H9 (cell line): ENCODE results near the gene RGS14. TPM values are rescaled to one million over a fixed set of nuclear protein-coding genes. Genes with fewer than 3 reads are reported as not detected.

Experiments used
- DNase-seq: peaks from one replicate; pipeline ENCODE4 v3.0.0-alpha.2; 2017
- H2AFZ ChIP-seq: one replicate; pipeline ENCODE4 v1.6.1; 2013; ENCODE audit warnings: mild to moderate bottlenecking, low read length, control low read depth, moderate library complexity
- H2AK5ac ChIP-seq: 2 replicates; pipeline ENCODE4 v1.6.1; 2013; ENCODE audit warnings: low read length, control low read depth, mixed read lengths; ENCODE audit not compliant: insufficient read length
- H2BK120ac ChIP-seq: one replicate; pipeline ENCODE4 v1.6.1; 2013; ENCODE audit warnings: low read depth, mild to moderate bottlenecking, low read length, control low read depth, inconsistent platforms; ENCODE audit not compliant: poor library complexity, severe bottlenecking
- H2BK12ac ChIP-seq: 2 replicates; pipeline ENCODE4 v1.6.1; 2013; ENCODE audit warnings: low read length, control low read depth, mixed read lengths, low read depth; ENCODE audit not compliant: insufficient read length
- H2BK15ac ChIP-seq: 2 replicates; pipeline ENCODE4 v1.6.1; 2013; ENCODE audit warnings: low read depth, low read length, control low read depth
- H2BK20ac ChIP-seq: one replicate; pipeline ENCODE4 v1.6.1; 2013; ENCODE audit warnings: low read depth, mild to moderate bottlenecking, low read length, control low read depth, inconsistent platforms; ENCODE audit not compliant: poor library complexity, severe bottlenecking
- H2BK5ac ChIP-seq: 2 replicates; pipeline ENCODE4 v1.6.1; 2013; ENCODE audit warnings: low read length, control low read depth, mixed read lengths; ENCODE audit not compliant: insufficient read length
- H3K14ac ChIP-seq: 2 replicates; pipeline ENCODE4 v1.6.1; 2013; ENCODE audit warnings: low read length, control low read depth; ENCODE audit not compliant: insufficient read depth
- H3K18ac ChIP-seq: 2 replicates; pipeline ENCODE4 v1.6.1; 2013; ENCODE audit warnings: low read depth, mild to moderate bottlenecking, mixed read lengths, low read length, control low read depth; ENCODE audit not compliant: insufficient read length
- H3K23ac ChIP-seq: 2 replicates; pipeline ENCODE4 v1.6.1; 2013; ENCODE audit warnings: low read length, control low read depth, mixed read lengths, low read depth; ENCODE audit not compliant: insufficient read length
- H3K23me2 ChIP-seq: 2 replicates; pipeline ENCODE4 v1.6.1; 2013; ENCODE audit warnings: low read depth, mild to moderate bottlenecking, mixed read lengths, low read length, control low read depth; ENCODE audit not compliant: insufficient read length, poor library complexity, severe bottlenecking
- H3K27ac ChIP-seq: 2 replicates; pipeline ENCODE4 v1.5.1; 2013; ENCODE audit warnings: low read length, control low read depth, mixed read lengths, low read depth; ENCODE audit not compliant: insufficient read length
- H3K27me3 ChIP-seq: 2 replicates; pipeline ENCODE4 v1.6.1; 2013; ENCODE audit warnings: low read length, control low read depth, inconsistent platforms; ENCODE audit not compliant: insufficient read depth
- H3K4ac ChIP-seq: 2 replicates; pipeline ENCODE4 v1.6.1; 2013; ENCODE audit warnings: low read depth, mild to moderate bottlenecking, control low read depth, inconsistent platforms, low read length, moderate library complexity
- H3K4me1 ChIP-seq: 2 replicates; pipeline ENCODE4 v1.6.1; 2013; ENCODE audit warnings: low read length, control low read depth, inconsistent platforms; ENCODE audit not compliant: insufficient read depth
- H3K4me2 ChIP-seq: 2 replicates; pipeline ENCODE4 v1.6.1; 2013; ENCODE audit warnings: low read length, control low read depth, mixed read lengths; ENCODE audit not compliant: insufficient read length, insufficient read depth
- H3K56ac ChIP-seq: 2 replicates; pipeline ENCODE4 v1.6.1; 2013; ENCODE audit warnings: low read depth, mild to moderate bottlenecking, mixed read lengths, low read length, control low read depth; ENCODE audit not compliant: insufficient read length
- H3K79me1 ChIP-seq: 2 replicates; pipeline ENCODE4 v1.6.1; 2013; ENCODE audit warnings: low read depth, mild to moderate bottlenecking, moderate library complexity, low read length, control low read depth, inconsistent platforms; ENCODE audit not compliant: insufficient read depth, poor library complexity, severe bottlenecking
- H3K79me2 ChIP-seq: 2 replicates; pipeline ENCODE4 v1.6.1; 2013; ENCODE audit warnings: low read length, control low read depth, inconsistent platforms; ENCODE audit not compliant: insufficient read depth
- H3K9ac ChIP-seq: 2 replicates; pipeline ENCODE4 v1.6.1; 2013; ENCODE audit warnings: low read length, control low read depth, mixed read lengths; ENCODE audit not compliant: insufficient read length; ENCODE audit errors: extremely low read depth
- H3K9me3 ChIP-seq: one replicate; pipeline ENCODE4 v1.6.1; 2013; ENCODE audit warnings: low read depth, low read length, inconsistent platforms; ENCODE audit not compliant: control insufficient read depth
- H3T11ph ChIP-seq: one replicate; pipeline ENCODE4 v1.6.1; 2013; ENCODE audit warnings: mild to moderate bottlenecking, low read length, control low read depth, inconsistent platforms
- H4K20me1 ChIP-seq: one replicate; pipeline ENCODE4 v1.6.1; 2013; ENCODE audit not compliant: control insufficient read depth, insufficient read length, insufficient read depth
- H4K5ac ChIP-seq: 2 replicates; pipeline ENCODE4 v1.6.1; 2013; ENCODE audit warnings: low read depth, mild to moderate bottlenecking, mixed read lengths, low read length, control low read depth; ENCODE audit not compliant: insufficient read length
- H4K8ac ChIP-seq: replicated peaks from 2 replicates; pipeline ENCODE4 v1.6.1; 2013; ENCODE audit warnings: low read length, control low read depth, mixed read lengths, low read depth; ENCODE audit not compliant: insufficient read length
- H4K91ac ChIP-seq: 2 replicates; pipeline ENCODE4 v1.6.1; 2013; ENCODE audit warnings: low read depth, mild to moderate bottlenecking, moderate library complexity, mixed read lengths, low read length, control low read depth; ENCODE audit not compliant: insufficient read length
- H3K27ac Mint-ChIP-seq, 3 experiments: 2 replicates in 2 of 3; 3 replicates in 1 of 3; pipeline ENCODE4 v1.8.0; 2020 to 2021; ENCODE audit warnings: mixed read lengths in 3 of 3, mild to moderate bottlenecking in 1 of 3, moderate library complexity in 1 of 3
- H3K27me3 Mint-ChIP-seq: 2 replicates; pipeline ENCODE4 v1.8.0; 2021; ENCODE audit warnings: low read depth, mild to moderate bottlenecking, moderate library complexity, mixed read lengths
- H3K36me3 Mint-ChIP-seq, 3 experiments: 2 replicates in 2 of 3; 3 replicates in 1 of 3; pipeline ENCODE4 v1.8.0; 2020 to 2021; ENCODE audit warnings: low read depth in 3 of 3, mixed read lengths in 3 of 3; ENCODE audit not compliant: insufficient read depth in 1 of 3
- H3K4me1 Mint-ChIP-seq, 2 experiments: 2 replicates each; pipeline ENCODE4 v1.8.0; 2020; ENCODE audit warnings: mixed read lengths in 2 of 2
- H3K4me3 Mint-ChIP-seq, 2 experiments: 2 replicates in 1 of 2; 3 replicates in 1 of 2; pipeline ENCODE4 v1.8.0; 2020 to 2021; ENCODE audit warnings: mild to moderate bottlenecking in 2 of 2, mixed read lengths in 2 of 2, moderate library complexity in 1 of 2
- H3K9me3 Mint-ChIP-seq, 2 experiments: 2 replicates in 1 of 2; 3 replicates in 1 of 2; pipeline ENCODE4 v1.8.0; 2020; ENCODE audit warnings: mild to moderate bottlenecking in 2 of 2, mixed read lengths in 2 of 2, moderate library complexity in 1 of 2
- WGBS: extraction: QIAGEN DNeasy Blood & Tissue Kit; methylation state at CpG from one replicate; pipeline ENCODE4 v1.1.7; 2013; ENCODE audit warnings: missing lambda C conversion rate, low lambda C conversion rate, mixed read lengths; ENCODE audit not compliant: insufficient read length; ENCODE audit errors: extremely low coverage; 5-methylcytosine and 5-hydroxymethylcytosine counted together
- total RNA-seq: library from RNA; stranded (reverse); gene quantifications from 2 replicates; pipeline ENCODE4 v1.2.1, GENCODE V29; 2021
- TF ChIP-seq, protein P1 (sequence below): fragments of 200-600 bp; sonication (generic); conservative IDR thresholded peaks from 3 replicates; pipeline ENCODE4 v1.8.0; 2021; ENCODE audit warnings: antibody characterized with exemption, mild to moderate bottlenecking

Gene RGS14
- total RNA-seq, 1 experiment from 2014 or later, result 12.3 TPM

DNA sequence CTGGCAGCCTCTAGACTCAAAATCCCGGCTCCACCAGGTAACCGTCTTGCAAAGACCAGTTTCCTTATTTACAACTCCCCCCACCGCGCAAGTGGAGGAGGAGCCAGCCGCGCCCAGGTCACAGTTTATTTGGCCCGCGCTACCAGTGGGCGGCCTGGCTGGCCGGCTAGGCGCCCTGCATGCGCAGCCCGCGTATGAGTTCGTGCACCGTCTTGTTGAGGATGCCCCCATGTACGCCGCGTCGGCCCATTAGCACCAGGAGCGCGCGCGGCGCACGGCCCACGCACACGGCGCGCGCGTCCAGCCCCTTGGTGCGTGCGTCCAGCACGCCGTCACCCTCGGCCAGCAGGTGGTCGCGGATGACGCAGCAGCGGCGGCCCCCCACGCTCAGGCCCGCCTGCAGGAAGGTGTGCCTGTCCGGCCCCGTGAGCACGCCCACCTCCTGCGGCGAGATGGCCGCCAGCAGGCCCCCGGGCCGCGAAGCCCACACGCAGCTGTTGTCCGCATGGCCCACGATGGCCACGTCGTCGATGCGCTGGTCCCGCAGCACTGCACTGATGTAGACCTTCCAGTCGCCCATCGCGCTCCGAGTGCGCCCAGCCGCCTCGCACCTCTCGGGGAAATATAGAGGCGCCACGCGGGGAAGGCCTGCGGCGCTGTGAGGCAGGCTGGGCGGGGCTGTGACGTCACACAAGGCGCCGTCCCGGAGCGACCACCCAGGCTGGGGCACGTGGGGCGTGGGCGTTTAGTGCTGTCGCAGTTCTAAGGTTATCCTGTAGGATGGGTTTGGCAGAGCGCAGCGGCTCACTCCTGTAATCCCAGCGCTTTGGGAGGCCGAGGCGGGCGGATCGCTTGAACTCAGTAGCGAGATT is 42.5 kb downstream of the RGS14 start, which contains the start of gene PFN3:
TSS of gene PFN3 (minus strand) at position 665 of the 872 bp plus-strand sequence. CDS start at position 580, 85 bp downstream.
- no peak within 1 kb of the TSS for H4K91ac ChIP-seq
- Mint-ChIP-seq H3K4me3 (no peak within 1 kb of the TSS), H3K4me1 (peaks cover 16 to 17% of the 10 kb centered on the region in 2 experiments), H3K27ac (no peak within 1 kb of the TSS), H3K27me3 (peaks cover 65% of the 10 kb centered on the region), H3K36me3 (no peaks in the 10 kb centered on the region), H3K9me3 (peaks cover 0 to 2% of the 10 kb centered on the region in 2 experiments; a peak in 2 of 5 replicates)
- no peak within 1 kb of the TSS for H2BK5ac ChIP-seq
- H3K79me1 ChIP-seq, result no peaks in the 10 kb centered on the region
- H3K23ac ChIP-seq, result no peak within 1 kb of the TSS
- no peaks in the 10 kb centered on the region for H3K9me3 ChIP-seq
- H2BK12ac ChIP-seq, result no peak within 1 kb of the TSS
- H3K4ac ChIP-seq, result no peak within 1 kb of the TSS
- no peaks in the 10 kb centered on the region for H4K20me1 ChIP-seq
- H3K27ac ChIP-seq, result no peak within 1 kb of the TSS
- H3K4me2 ChIP-seq, result no peak within 1 kb of the TSS
- no peak within 1 kb of the TSS for H2BK20ac ChIP-seq
- no peaks in the 10 kb centered on the region; the same call in 1 of the 2 replicates for H3K4me1 ChIP-seq
- no peak within 1 kb of the TSS for H2AK5ac ChIP-seq
- no peaks in the 10 kb centered on the region for H3K79me2 ChIP-seq
- no CpG with 5 or more reads among the region's 92 CpGs for WGBS
- no peak within 1 kb of the TSS for H3K14ac ChIP-seq
- H3K9ac ChIP-seq, result no peak within 1 kb of the TSS
- no peak within 1 kb of the TSS for H4K8ac ChIP-seq
- H3K27me3 ChIP-seq, result peaks cover 10% of the 10 kb centered on the region; the same call in 1 of the 2 replicates
- TF ChIP-seq, protein P1, sequence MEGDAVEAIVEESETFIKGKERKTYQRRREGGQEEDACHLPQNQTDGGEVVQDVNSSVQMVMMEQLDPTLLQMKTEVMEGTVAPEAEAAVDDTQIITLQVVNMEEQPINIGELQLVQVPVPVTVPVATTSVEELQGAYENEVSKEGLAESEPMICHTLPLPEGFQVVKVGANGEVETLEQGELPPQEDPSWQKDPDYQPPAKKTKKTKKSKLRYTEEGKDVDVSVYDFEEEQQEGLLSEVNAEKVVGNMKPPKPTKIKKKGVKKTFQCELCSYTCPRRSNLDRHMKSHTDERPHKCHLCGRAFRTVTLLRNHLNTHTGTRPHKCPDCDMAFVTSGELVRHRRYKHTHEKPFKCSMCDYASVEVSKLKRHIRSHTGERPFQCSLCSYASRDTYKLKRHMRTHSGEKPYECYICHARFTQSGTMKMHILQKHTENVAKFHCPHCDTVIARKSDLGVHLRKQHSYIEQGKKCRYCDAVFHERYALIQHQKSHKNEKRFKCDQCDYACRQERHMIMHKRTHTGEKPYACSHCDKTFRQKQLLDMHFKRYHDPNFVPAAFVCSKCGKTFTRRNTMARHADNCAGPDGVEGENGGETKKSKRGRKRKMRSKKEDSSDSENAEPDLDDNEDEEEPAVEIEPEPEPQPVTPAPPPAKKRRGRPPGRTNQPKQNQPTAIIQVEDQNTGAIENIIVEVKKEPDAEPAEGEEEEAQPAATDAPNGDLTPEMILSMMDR, result peak; percentile 22; the same call in 1 of the 3 replicates
- H3K23me2 ChIP-seq, result peaks cover 23% of the 10 kb centered on the region
- H3K18ac ChIP-seq, result no peak within 1 kb of the TSS
- H3T11ph ChIP-seq, result no peak within 1 kb of the TSS
- H2AFZ ChIP-seq, result no peak within 1 kb of the TSS
- no peak within 1 kb of the TSS for H2BK120ac ChIP-seq
- no peak within 1 kb of the TSS for H2BK15ac ChIP-seq
- no peak within 1 kb of the TSS for H4K5ac ChIP-seq
- H3K56ac ChIP-seq, result no peak within 1 kb of the TSS
- peak; percentile 61 for DNase-seq
